ENCODE results near the gene MPL.
"Not testable (repeated sequence)": the region's sequence is repeated elsewhere in the genome, so short reads cannot be mapped to it uniquely, and the experiment has no call there.

Gene MPL

DNA sequence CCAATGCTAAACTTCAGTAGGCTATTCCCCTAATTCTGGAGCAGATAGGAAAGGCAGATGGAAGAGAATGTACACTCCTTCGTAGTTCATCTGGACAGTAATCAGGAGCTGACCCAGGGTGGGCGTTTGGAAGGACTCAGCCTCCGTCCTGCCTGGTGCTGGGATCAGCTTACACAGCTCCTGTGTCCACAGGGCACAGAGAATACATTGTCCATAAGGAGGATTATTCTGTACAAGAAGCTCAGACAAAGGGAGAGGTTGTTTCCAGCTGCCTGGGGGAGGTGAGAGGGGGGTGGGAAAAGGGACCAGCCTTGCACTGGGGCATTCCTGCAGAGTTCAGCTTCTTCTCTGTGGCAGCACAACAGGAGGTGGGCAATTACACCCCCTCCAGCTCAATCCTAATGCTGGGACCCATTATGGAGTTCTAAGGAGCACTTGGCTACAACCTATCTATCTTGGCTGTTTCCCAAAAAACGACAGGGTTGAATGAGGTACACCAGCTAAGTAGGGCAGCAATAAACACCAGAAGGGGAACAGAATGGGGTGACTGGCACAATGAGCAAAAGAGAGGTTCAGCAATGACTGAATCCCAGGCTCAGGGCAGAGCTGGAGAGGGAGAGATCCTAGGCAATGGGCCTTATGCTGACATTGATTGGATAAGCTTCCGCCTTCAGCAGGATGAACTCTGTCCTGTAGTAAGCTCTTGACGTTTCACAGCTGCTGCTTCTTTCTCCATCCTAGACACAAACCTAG, 44.6 kb downstream of the MPL start:
- DNase-seq: no peak

- DNase-seq: no peak
These were observed 45.8 kb downstream of the MPL start for GRCh38 chr1:43383449-43383848.

- no peak for DNase-seq
These were observed 49.1 kb downstream of the MPL start for GRCh38 chr1:43386676-43387075.

GRCh38 chr1:43387976-43388599, 50.5 kb downstream of the MPL start:
- DNase-seq: no peak

GRCh38 chr1:43388613-43389012, 51.0 kb downstream of the MPL start:
- DNase-seq: no peak

- peak; percentile 86 to 91 for DNase-seq
These were observed 52.0 kb downstream of the MPL start, which contains the start of the genes MED8 and SZT2 for GRCh38 chr1:43389326-43390313. Gene MED8 (minus strand): TSS chr1:43389800. CDS start chr1:43389764, 36 bp downstream. Gene SZT2 (plus strand): TSS chr1:43389899. CDS start chr1:43389969, 70 bp downstream.

- DNase-seq: no peak
These were observed 55.1 kb downstream of the MPL start for GRCh38 chr1:43392702-43393101.

DNA sequence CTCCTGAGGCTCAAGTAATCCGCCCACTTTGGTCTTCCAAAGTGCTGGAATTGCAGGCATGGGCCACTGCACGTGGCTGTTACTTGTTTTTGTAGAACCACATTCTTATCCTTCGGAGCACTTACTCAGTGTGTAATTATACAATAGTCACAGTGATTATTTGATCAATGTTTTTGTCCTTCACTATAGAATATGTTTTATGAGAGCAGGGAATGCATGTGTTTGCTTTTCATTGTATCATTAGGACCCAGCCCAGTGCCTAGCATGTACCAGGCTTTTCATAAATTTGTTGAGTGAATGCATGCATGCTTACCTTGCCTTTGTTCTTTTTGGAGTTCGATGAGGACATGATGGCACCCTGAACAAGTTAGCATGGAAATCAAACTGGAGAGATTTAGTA, 57.9 kb downstream of the MPL start:
- no peak for DNase-seq

GRCh38 chr1:43396059-43396458, 58.4 kb downstream of the MPL start:
- DNase-seq: no peak

- DNase-seq: no peak
These were observed 60.6 kb downstream of the MPL start for GRCh38 chr1:43398227-43398626.

DNA sequence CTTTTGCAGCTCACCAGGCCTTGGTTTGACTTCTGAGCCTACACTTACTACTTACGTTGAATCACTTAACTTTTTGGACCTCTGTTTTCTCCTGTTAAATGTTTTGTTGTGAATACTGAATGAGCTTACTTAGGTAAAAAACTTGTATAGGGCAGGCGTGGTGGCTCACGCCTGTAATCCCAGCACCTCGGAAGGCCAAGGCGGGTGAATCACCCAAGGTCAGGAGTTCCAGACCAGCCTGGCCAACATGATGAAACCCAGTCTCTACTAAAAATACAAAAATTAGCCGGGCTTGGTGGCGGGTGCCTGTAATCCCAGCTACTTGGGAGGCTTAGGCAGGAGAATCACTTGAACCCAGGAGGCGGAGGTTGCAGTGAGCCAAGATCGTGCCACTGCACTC, 62.8 kb downstream of the MPL start:
- DNase-seq: not testable (repeated sequence)

DNA sequence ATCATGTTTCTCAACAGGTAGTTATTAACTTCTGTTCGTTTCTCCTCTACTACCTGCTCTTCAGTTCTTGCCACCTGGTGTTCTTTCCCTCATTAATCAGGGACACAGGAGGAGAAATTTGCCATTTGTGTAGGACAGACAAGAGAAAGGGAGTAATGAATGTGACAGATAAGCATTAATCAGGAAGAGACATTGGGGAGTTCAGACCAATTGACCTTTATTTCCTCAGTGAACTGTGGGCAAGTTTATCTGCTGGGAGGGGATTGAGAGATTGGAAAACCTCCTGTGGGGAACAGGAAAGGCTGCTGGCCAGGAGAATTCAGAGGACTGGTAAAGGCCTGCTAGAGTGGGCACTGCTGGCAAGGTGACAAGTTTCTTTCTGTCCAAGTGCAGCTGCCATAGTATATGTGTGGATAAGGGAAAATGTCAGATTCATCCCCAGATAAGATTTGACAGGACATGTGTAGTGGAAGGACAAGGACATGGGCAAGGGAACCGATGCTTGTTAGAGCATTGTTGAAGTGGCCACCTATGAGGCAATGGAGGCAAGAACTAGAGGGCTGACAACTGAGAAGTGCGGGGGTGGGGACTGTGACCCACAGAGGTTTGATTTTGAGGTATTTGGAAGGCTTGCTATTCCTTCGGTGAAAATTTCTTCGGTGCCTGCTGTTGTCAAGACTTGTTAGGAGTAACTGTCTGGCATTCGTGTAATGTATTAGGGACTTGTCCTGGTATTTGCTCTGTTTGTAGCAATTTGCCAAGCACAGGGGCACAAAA, 64.7 kb downstream of the MPL start:
- DNase-seq: no peak

All from stimulated activated CD4-positive, alpha-beta T cell treated with anti-CD3 and anti-CD28 coated beads, Interleukin-4, amount 100 ng/mL, for 4 hours (primary cell).